Activated CD8-positive, alpha-beta memory T cell treated with anti-CD3 and anti-CD28 coated beads for 48 hours (primary cell): ENCODE measurements around the gene ZFAND2A.
"Not testable (repeated sequence)": the region's sequence is repeated elsewhere in the genome, so short reads cannot be mapped to it uniquely, and the experiment has no call there.

ENCODE experiments used
- DNase-seq, 3 experiments: peaks; one replicate each; pipeline ENCODE4 v3.0.0-alpha.2; 2020; ENCODE audit warnings: low read depth in 2 of 3, low spot score in 2 of 3

The ZFAND2A gene

DNA sequence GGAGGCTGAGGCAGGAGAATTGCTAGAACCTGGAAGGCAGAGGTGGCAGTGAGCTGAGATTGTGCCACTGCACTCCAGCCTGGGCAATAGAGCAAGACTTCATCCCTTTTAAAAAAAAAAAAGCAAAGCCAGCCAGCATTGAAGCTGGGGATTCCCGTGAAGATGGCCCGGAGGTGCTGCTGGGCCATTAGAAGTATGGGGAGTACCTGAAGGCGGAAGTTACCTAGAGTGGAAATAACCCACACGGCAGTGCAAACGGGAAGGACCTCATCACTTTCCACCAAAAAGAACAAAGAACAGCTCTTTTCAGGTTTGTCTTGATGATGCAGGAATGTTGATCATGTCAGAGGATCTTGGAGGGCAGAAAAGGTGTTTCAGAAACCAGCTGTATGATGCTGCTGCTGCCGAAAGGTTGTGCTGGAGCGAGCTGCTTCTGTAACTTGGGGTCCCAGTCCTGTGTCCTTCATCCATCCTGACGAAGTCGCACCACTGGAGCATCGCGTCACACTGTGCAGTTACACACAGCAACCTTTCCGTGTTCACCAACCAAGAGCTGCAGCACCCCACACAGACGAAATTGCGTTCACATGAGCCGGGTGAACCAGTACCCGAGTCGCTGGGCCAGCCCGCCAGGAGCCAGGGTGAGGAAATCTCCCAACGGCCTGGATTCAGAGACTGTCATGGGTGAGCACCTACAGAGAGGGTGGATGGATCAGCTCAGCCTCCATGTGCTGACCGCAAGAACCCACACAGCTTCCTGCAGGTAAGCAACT, 8.2 kb downstream of the ZFAND2A start:
- DNase-seq, result no peak

DNA sequence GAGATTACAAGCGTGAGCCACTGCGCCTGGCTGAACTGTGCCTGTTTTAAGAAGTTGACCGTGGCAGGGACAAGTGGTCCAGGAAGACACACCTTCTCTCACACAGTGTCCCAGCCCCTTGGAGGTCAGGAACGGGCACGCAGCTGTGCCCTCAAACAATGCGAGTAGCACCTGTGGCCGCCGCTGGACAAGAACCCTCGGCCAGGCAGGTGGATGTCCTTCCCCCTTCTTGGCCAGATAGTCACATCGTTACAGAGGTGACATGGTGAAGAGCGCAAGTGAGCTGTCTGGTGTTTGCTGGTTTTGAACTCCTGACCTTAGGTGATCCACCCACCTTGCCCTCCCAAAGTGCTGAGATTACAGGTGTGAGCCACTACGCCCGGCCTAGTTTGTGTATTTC, 8.8 kb downstream of the ZFAND2A start:
- no peak for DNase-seq

DNA sequence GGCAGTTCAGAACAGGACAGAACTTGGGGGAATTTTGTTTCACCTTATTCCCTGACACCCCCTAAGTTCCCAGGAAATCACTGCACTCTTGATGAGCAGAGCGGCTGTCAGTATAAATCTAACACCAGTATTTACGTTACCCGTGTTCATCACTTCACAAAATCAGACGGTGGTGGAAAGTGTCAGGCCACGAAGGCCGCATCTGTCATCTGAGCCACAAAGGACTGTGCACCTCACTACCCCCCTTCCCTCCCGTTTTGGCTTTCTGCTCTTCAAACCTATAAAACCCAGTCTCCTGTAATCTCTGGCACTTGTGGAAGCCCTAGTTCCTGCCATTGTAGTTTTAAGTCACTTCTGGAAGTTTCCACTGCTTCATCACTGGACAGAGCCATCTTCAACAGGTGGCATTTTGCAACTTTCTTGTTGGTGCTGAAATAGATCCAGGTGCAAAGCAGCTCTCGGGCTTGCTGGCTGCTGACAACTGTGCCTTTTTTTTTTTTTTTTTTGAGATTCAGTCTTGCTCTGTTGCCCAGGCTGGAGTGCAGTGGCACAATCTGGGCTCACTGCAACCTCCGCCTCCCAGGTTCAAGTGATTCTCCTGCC, 9.5 kb downstream of the ZFAND2A start:
- DNase-seq, result no peak

DNA sequence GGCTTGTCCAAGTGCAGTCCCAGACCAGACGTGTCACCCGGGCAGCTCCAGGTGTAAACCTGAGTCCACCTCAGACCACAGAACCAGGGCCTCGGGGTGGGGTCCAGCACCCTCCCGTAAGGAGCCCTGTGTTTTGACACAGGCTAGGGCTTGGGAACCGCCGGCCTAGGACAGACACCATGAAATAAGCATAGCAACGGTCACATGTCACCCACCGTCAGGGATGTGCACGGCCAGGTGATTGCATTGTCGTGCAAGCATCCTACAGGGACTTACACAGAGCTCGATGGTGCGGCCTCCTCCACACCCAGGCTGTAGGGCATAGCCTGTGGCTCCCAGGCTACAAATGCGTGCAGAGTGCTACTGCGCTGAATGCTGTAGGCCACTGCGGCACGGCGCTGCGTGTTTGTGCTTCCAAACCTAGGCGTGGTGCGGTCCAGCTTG, 10.6 kb downstream of the ZFAND2A start:
- no peak for DNase-seq

DNA sequence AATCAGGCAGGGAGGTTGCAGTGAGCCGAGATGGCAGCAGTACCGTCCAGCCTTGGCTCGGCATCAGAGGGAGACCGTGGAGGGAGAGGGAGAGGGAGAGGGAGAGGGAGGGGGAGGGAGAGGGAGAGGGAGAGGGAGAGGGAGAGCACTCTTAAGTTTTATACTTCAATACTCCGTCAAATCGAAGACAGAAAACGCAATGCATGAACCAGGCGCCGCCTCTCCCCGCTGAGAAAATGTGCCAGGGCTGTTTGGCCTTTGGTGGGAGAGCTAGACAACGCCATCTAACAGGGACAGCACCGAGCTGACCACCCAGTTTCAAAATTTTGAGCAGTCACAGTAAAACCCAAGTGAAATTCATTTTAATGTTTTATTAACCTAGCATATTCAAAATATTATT, 12.1 kb downstream of the ZFAND2A start:
- not testable (repeated sequence) for DNase-seq

DNA sequence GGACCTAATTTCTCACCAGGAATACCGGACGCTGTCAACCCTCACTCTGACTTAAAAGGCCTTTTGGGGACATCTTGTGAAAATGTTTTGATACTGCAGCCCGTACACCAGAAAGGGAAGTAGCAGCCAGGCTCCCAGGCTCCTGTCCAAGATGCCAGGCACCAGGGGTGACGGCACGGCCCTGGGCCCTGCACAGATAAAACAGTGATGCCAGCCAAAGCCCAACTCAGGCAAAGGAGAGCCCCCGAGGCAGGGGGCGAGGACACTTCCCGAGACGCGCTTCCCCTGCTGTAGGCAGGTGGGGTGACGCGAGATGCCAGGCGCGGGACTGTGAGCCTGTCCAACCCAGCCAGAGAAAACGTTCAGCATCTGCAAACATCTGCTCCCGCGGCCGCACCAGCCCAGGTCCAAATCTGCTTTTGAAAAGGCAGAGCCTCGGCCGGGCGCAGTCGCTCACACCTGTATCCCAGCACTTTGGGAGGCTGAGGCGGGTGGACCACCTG, 15.7 kb downstream of the ZFAND2A start:
- no peak for DNase-seq

DNA sequence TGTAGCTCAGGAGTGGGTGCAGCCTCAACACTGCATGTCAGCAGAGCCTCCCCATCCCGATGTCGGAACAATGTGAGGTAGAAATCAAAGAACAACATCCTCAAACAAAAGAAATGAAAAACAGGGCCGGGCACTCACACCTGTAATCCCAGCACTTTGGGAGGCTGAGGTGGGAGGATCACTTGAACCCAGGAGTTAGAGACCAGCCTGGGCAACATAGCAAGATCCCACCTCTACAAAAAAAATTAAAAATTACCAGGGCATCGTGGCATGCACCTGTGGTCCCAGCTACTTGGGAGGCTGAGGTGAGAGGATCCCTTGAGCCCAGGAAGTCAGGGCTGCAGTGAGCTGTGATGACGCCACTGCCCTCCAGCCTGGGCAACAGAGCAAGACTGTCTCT, 17.0 kb downstream of the ZFAND2A start:
- not testable (repeated sequence) for DNase-seq

DNA sequence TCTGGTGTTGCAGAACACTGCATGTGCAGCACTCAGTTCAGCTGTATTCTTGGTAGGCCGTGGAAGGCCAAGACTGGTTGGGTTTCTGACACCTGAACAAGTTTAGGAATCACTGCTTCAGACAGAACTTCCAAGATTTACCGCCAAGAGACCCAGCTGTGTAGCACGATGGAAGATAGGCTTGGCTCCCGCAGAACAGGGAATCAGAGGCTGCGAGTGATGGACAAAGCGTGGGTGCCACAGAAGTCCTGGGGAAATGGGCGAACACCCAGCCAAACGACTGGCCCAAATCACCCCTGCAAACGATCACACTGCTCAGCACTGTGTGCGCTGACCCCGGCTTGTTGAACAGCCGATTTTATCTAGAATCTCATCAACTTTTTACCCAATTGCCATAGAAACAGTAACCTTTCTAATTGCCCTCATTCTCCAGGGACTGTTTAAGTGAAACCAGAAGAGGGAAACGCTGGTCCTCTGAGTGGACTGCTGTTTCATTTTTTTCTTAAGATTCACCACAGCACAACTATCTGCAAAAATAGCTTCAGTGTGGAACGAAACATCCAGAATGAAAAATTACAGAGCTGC, 17.9 kb downstream of the ZFAND2A start:
- DNase-seq, result no peak

DNA sequence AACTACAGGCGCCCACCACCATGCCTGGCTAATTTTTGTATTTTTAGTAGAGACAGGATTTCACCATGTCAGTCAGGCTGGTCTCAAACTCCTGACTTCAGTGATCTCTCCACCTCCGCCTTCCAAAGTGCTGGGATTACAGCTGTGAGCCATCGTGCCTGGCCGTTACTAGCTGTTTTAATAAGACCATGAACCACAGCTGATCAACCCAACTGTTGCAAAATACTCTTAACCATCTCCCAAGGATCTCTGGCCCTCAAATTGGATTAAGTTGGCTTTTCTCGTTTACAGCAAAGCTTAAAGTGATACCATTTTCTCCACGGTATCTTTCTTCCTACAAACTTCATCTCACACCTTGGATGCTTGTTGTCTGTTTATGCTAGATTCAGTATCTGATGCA, 18.3 kb downstream of the ZFAND2A start:
- DNase-seq, result no peak

DNA sequence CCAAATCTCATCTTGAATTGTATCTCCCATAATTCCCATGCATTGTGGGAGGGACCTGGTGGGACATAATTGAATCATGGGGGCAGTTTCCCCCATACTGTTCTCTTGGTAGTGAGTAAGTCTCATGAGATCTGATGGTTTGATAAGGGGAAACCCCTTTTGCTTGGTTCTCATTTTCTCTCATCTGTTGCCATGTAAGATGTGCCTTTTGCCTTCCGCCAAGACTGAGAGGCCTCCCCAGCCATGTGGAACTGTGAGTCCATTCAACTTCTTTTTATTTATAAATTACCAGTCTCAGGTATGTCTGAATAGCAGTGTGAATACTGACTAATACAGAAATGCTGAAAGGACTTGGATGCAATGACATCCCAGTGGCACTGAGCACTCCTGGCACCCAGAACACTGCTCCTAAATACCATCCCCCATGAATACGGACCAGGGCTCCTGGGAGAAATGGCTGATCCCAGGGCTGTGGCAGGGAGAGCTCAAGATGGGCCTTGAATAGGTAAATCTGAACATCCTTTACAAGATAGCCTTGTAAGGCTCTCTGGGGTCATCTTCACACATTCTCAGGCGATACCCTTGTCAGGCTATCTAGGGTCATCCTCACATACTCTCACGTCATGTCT, 19.4 kb downstream of the ZFAND2A start:
- no peak for DNase-seq

DNA sequence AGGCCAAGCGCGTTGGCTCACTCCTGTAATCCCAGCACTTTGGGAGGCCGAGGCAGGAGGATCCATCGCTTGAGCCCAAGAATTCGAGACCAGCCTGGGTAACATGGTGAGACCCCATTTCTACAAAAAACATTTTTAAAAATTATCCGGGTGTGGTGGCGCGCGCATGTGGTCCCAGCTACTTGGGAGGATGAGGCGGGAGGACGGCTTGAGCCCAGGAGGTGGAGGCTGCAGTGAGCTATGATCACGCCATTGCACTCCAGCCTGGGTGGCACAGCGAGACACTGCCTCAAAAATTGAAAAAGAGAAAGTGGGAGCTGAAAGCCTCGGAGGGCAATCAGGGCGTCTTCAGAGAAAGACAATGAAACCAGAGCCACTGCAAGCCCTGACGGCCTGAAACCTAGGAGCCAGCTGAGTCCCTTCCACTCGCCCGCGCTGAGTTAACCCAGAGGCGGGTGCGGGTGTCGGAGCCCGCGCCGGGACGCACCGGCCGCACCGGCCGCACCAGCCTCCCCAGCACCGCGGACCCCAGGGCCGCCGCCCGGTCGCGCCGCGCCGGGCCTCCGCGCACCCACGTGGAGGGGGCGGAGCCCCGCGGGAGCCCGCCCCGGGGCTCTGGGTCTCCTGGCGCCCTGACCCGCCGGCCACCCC, 22.4 kb downstream of the ZFAND2A start:
- no peak for DNase-seq

DNA sequence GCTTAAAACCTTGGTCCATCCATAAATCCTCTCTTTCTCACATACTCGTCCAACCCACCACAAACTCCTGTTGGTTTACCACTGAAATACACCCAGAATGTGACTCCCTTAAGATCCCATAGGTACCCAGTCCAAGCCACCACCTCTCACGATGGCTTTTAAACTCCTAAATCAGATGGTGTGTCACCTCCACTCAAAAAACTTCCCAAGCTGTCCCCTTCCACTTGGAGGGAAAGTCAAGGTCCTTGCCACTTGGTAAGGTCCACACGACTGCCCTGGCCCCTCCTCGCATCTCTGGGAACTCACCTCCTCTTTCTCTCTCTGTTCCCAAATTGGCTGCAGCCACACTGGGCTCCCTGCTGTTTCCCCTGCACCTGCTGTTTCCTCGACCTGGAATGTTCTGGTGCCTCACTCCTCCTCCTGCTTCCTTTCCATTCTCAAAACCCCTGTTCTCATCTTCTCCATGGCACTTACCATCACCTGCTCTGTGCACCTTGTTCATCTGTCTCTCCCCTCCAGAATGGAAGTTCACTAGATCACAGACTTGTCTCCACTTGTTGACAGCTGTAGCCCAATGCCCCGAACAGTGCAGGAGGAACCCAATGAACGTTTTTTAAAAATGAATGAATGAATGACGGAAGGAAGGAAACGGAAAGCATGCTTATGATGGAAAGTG, 23.0 kb downstream of the ZFAND2A start:
- no peak for DNase-seq

DNA sequence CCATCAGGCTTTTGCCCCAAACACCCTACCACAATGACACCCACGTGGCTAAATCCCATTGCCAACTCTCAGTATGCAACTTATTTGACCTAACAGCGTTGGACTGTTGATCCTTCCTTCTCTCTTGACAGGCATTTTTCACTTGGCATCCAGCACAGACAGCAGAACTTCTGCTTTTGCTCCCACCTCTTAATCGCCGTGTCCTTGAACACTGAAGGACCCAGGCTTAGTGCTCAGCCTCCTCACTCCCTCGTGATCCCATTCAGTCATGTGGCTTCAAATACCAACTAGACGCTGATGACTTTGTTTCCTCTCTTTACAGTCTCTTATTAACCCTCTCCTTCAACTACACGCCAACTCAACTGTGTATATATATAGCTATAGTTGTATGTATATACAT, 25.0 kb downstream of the ZFAND2A start:
- no peak for DNase-seq

DNA sequence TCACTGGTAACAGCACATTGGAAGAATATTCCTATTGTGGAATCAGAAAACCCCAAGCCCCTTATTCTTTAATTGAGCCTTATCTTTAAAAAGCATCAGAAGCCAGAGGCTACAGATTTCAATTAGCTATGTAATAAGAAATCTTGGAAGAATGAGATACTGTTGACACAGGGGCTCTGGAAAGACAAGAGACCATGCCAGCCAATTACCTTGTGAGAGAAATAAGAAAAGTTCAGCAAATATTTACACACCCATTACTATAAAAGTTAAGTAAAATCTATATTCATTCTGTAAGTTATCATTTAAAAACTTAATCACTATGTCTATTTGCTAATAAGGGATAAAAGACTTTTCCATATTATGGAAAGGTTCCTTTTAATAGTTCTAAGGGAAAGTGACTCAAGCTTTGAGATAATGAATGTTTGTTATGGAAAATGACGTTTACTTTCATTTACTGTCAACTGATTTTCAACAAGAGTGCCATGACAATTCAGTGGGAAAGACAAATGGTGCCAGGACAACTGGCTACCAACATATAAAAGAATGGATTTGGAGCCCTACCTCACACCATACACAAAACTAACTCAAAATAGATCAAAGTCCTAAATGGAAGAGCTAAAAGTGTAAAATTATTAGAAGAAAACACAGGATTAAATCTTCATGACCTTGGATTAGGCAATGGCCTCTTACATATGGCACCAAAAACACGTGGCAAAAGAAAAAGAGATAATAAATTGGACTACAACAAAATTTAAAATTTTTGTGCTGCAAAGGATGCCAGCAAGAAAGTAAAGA, 28.3 kb downstream of the ZFAND2A start:
- no peak for DNase-seq

DNA sequence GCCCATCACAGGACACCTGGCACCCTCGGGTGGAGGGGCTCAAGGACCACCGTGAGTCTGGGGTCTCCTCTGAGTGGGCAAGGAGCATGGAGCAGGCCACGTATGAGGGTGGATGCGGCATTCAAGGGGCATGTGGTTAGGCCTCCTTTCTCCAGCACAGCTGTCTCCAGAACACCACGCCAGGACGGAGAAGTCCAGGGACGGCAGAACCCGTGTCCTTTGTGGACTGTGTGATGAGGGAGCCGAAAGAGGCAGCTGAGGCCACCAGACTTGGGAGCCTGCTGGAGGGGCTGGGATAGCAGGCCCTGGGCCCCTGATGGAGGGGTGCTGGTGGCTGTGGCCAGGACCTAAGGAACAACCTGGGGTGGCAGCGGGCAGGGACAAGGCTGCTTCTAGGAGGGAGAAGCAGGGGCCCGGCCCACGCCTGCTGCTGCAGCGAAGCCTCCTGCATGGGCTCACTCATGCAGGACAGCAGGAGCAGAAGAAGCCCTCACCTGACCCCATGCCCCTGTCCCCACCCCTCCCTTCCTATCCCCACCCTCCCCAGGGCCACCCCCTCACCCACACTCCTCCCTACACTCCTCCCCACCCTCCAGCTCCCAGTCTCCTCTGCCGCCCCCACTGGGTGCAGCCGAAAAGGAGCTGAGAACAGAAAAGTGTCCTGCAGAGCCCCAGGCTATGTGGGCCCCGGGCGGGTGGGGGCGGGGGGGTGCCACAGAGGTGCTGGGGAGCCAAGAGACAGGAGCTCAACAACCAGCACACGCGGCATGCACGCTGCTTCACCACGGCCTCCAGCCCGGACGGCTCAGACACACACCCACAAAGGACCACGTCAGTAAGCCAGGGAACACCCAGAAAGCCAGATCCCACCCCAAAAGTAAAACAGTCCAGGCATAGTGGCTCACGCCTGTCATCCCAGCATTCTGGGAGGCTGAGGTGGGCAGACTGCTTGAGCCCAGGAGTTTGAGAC, 29.7 kb downstream of the ZFAND2A start:
- DNase-seq, result no peak

DNA sequence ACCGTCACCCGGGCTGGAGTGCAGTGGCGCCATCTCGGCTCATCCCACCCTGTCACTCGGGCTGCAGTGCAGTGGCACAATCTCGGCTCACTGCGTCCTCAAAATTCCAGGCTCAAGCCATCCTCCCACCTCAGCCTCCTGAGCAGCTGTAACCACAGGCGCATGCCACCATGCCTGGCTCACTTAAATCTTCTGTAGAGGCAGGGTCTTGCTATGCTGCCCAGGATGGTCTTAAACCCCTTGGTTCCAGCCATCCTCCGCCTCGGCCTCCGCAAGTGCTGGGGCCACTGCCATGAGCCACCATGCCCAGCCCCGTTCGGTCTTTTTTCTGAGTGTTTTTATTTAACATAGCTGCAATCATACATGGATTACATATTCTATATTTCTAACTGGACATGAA, 30.6 kb downstream of the ZFAND2A start:
- no peak for DNase-seq

DNA sequence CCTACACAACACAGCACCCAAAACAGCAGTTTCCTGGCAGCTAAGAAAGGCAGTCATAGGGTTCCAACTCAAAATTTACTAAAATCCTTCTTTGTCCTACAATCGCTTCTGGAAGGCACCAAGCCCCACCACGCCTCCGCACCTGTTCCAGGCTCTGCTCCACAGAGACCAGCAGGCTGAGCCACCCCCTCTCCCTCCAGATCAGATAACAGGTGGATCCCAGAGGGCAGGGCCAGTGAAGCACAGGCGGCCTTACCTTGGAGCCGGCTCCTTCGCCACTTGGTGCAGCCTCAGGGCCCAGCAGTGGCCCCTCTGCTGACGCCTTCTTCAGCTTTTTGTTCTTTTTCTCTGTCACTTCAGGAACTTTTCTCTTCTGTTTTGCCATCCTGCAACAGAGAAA, 33.0 kb downstream of the ZFAND2A start:
- no peak for DNase-seq

DNA sequence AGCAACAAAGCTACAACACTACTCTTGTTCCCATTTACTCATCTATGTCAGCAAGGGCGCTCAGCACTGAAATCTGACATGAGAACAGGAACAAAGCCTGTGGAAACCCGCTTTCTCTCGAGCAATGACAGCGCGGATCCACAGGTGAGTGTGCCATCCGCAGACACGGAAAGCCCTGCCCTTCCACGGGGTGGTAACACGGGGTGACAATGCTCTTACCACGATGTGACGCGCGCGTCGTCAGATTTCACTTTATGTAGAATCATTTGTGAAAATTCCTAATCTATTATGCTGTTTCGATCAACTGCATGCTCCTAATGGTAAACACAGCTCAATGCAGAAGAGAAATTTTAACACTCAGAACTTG, 34.4 kb downstream of the ZFAND2A start:
- no peak for DNase-seq
